Stimulated activated CD8-positive, alpha-beta memory T cell treated with anti-CD3 and anti-CD28 coated beads, Interleukin-15, amount 100 ng/mL, for 4 hours (primary cell): ENCODE results near the gene BICDL1.

Experiments used
- DNase-seq, 2 donors: peaks; one replicate each; pipeline ENCODE4 v3.0.0-alpha.2; 2020; ENCODE audit warnings: low read depth in 2 of 2

BICDL1 gene

DNA sequence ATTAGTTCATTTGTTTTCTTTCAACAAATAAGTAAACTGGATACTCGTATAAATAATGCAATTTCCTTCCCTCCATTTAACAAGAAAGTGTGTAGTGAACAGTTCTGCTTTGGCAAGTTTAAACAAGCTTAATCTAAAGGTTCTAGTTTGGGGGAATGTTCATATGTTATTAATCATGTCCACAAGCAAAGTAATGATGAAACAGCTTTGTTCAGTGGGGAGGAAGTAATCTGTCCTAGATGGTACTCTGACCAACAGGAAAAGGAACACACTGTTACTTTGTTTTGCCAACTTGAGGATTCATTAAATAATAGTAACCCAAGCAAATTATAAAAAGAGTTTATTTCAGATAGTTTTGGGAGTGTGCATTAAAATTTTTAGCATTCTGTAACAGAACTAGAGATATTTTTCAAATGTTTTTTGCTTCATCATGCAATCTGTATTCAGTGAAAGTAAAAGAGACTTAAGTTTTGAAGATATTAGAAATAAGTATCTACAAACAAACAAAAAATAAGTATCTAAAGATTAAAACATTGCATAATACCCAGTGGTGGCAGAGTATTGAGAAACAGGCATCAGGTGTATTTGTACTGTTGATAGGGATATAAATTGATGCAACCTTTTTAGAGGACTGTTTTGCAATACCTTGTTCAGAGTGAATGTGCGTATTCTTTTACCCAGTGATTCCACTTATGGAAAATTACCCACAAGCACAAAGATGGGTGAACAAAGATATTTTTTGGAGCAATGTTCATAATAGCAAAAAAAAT lies 66.4 kb downstream of the BICDL1 start:
- no peak for DNase-seq

DNA sequence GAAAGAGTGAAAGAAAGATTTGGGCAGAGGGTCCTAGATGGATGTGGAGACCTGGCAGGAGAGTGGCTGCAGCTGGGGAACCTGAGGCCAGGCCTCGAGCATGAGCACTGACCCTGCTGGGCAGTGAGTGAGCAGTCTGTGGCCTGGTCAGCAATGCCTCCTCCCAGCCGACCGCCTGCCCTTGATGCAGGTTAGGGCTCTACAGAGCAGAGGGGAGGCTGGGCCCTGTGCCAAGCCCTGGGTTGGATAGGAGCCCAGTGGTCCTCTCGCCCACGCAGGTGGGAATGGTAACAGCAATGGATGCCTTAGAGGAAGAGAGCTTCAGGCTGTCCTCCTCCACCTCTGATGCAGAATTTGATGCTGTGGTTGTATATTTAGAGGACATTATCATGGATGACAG lies 67.7 kb downstream of the BICDL1 start:
- no peak for DNase-seq

DNA sequence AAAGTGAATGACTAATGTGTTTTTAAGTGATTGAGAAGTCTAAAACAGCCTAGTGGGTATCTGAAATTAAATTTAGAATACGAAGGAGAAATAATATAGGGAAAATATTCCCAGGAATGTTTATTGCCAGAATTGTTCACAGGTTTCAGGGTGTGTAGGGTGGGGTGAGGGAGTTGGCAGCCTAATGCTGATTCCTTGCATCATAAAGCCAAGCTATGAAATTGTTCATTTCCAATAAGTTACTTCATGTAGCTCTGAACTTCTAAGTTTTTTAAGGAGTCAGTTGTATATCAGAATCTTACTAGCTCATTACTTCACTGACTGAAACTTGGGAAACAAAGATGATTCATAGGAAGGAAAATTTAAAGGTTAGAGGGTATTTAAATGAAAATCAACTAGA lies 71.2 kb downstream of the BICDL1 start:
- DNase-seq = no peak

DNA sequence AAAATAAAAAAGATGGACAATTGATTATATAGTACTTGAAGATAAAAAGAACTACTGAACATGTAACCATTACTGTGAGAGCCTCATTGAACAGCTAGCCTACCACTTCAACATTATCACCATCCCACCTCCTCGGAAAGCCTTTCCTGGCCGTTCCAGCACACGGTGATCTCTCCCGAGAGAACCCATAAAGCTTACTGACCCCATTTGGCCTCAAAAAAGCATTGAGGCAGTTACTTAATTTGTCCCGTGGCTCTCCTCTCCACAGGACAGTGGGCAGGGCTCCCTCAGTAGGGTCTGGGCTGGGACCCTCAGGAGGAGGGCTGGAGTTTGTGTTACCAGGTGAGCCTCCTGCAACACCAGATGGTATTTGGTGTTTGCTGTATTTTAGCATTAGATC lies 71.7 kb downstream of the BICDL1 start:
- DNase-seq = no peak

DNA sequence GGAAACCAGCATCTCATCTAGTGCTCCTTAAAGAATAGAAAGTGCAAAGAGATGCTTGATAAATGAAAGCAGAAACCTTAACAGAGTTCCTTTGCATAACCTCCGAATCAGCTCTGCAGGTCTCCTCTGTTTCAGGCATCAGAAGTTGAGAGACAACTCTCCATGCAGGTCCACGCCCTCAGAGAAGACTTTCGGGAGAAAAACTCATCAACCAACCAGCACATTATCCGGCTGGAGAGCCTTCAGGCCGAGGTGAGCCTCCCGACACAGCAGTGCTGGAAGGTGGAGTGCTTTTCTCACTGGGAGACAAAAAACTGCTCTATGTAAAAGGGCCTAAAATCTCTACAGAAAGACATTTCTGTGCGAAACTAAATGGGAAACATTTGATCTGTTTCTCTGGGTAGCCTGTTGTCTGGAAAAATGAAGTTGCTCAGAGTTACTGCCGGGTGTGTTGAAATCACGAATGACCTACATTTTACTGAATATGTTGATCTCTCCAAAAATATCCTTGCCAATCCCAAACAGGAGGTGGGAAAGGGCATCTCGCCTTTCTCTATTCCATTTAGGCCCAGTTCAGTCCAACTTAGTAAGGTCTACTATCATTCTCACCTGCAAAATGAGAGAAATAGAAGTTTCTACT lies 72.7 kb downstream of the BICDL1 start:
- DNase-seq = no peak

DNA sequence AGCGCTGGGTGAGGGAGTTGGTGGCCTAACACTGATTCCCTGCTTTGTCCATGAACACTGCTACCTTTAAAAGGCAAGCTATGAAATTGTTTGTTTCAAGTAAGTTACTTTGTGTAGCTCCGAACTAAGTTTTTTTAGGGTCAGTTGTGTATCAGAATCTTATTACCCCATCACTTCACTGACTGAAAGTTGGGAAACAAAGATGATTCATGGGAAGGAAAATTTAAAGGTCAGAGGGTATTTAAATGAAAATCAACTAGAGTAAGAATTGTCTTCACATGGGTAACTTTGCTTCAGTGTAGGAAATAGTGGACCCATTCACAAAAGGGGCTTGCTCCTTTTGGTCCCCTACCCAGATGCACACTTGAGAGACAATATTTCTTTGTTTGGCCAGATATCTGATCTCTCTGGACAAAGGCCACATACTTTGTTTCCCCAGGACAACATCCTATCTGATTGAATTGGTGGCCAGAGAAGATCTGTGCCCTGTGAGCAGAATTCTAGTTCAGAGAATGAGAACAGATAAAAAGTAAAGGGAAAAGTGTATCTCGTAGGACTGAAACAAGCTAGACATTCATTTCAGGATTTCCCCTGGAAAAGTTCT lies 74.0 kb downstream of the BICDL1 start:
- DNase-seq = no peak

DNA sequence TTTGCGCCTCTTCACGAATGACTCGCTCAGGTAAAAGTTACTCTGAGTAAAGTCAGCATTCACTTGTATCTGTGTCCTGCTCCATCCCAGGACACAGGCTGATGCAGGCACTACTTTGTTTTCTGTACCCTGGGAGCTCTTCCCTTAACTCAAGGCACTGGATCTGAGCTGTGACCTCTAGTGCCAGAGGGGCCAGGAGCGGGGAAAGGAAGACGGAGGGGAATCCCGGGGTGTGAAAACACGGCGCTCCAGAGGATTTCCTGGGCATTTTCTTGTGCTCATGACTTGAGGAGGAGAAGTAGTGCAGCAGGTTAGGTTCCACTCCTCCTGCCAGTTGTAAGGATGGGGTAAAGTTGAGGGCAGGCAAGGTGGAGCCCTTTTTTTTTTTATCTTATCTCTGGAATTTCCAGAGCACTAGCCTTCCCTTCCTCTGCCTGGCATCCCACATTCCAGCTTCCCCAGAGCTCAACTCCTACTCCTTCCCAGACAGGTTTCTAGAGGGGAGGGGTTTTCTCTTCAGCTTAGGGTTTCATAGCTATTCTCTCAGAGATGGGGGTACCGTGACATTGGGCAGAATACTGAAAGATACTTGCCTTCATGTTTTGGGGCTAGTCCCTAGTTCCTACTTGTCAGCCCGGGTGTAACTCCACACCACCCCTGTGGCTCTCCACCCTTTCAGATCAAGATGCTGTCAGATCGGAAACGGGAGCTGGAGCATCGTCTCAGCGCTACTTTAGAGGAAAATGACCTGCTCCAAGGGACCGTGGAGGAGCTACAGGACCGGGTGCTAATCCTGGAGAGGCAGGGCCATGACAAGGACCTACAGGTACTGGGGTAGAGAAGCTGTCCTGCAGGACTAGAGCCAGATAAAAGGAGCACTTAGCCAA lies 75.3 kb downstream of the BICDL1 start:
- no peak for DNase-seq

DNA sequence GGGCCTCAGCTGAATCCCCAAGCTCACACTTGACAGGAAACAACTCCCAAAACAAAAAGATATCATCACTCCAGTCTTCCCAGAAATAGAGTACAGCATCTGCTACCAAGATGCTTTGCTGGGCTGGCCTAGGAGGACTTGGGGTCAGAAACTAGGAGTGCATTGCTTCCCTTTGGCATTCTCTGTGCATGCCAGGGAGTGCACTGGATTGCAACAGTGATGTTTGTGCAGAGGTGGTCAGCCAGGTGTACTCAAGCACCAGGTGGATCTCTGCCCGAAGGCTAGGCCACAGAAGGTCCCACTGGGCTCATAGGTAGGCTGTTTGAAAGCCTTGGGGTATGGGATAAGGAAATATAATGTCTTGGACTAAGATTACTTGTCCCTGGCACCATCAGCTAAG lies 76.4 kb downstream of the BICDL1 start:
- DNase-seq = no peak

DNA sequence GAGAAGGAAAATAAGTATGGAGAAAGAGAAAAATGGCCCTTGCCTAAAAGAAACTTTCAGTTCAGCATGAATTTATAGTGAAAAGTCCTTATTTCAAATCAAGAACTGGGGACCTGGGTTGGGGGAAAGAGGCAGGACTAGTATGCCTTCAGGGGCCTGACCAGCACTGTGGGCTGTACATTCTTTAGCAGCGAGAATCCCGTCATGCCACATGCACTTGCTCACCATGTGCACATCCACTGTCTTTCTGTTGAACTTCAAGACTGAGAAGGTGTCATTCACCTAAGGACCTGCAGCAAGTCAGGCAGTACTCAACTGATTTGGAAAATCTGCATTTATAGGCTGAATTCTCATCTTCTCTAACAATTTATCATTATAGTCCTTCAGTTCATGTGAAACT lies 77.3 kb downstream of the BICDL1 start:
- DNase-seq = no peak

DNA sequence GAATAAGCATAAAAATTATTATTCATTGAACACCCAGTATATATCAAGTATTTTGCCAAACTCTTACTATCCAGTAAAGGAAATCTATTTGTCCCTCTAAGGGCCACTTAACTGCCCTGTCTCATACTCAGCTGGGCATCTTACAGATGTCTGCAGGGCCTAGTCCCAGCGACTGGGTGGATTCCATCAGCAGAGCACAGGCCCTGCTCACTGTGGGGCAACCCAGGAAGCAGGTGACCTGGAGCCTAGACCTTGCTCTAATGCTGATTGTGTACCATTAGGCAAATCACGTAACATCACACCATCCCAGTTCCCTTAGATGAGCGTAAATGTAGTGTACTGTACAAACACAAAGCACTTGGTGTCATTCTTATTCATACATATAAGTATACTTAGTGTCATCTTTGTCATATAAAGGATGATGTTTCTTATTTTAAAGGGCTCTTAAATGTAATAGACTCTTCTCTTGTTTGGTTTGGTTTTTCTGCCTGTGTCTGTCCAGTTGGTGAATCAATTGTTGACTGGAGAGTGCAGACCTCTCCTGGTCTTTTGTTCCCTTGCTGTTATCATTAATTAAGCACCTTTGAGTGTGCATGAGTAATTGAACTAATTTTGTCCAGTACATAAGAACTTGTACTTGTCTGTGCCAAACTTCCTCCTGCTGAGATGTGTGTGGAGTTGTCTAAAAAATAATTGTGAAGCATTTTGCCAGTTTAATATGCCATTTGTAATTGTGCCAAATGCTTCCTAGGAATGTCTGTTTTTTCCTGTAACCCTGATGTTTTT lies 78.2 kb downstream of the BICDL1 start:
- DNase-seq = no peak

DNA sequence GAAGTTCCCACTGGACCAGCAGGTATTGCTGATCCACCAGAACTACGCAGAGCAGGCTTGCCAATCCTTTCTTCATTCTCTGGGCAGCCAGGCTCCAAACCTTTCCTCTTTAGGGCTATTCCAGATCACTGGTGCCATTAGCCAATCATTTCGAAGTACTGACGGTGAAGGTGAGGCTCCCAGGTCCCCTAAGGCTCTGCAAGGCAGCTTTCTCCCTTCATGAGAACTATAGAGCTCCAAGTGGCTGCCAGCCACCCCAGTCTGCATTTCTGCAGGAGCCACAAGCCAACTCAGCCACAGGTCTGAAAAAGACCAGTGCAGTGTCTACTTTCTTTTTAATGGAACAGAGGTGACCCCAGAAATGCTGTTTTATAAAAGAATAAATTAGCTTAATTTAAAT lies 78.9 kb downstream of the BICDL1 start:
- DNase-seq = no peak

DNA sequence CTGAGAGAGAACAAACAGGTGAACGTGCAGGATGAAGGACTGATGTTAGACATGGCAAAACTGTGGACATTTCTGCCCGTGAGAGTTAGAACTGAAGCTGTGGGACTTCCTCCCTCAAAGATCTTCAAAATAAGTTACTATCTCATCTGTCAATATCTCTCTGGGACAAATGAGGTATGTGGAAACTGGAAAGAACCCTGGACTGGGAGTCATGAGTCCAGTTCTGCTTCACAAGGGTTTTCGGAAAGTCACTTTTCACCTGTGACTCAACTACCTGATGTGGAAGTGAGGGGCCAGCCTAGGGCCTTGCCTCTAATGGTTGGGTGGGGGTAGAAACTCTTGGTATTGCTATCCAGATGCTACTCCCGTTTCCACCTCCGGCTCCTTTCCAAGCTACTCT lies 80.2 kb downstream of the BICDL1 start:
- no peak for DNase-seq

DNA sequence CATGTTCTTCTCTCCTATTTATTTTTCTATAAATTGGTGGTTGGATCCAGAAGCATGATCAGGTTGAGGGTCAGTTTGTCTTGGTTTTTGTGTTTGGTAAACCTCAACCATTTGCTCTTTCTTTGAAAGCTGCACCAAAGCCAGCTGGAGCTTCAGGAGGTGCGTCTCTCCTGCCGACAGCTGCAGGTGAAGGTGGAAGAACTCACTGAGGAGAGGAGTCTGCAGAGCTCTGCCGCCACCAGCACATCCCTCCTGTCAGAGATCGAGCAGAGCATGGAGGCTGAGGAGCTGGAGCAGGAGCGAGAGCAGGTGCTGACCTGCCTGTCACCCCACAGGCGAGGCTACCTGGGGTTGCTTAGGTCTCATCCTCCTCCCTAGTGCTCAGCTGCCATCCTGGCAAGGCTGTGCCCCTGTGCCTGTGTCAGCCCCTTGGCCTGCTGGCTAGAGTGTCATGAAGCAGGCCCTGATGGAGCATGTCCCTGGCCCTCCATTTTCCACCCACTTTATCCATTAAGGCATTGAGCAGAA lies 82.5 kb downstream of the BICDL1 start:
- no peak for DNase-seq

DNA sequence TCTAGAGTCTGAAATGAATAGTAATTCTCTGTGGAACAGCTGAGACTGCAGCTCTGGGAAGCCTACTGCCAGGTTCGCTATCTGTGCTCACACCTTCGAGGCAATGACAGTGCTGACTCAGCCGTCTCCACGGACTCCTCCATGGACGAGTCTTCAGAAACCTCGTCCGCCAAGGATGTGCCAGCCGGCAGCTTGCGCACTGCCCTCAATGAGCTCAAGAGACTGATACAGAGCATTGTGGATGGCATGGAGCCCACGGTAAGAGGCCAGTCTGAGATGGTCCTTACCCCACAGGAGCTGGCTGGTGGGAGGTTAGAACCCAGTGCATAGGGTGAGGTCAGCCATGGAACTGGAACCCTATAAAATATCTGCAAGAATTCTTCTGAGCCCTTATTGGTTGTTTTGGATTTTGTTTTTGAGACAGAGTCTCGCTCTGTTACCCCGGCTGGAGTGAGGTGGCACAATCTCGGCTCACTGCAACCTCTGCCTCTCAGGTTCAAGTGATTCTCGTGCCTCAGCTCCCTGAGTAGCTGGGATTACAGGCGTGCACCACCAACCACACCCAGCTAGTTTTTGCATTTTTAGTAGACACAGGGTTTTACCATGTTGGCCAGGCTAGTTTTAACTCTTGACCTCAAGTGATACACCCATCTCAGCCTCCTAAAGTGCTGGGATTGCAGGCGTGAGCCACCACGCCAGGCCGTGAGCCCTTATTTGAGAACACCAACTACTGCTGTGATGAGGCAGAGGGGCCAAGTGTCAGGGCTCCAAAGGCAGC lies 83.6 kb downstream of the BICDL1 start:
- no peak for DNase-seq

DNA sequence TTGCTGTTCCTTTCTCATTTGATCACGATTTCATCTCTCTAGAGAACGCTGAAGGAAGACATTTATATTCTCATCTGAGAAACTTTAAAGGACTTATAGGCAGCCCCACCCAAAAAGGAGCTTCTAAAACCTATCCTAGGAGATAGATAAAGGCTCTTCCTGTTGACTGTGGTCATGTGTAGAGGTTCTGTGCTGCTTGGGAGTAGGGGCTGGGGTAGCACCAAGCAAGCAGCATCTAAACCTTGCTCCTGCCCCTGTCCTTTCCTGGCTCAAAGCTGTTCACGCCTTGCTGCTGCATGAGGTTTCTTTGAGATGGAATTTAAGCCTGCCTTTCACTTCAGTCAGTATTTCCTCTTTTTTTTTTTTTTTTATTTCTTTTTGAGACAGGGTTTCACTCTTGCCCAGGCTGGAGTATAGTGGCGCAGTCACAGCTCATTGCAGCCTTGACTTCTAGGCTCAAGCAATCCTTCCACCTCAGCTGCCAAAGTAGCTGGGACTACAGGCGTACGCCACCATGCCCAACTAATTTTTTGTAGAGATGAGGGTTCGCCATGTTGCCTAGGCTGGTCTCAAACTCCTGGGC lies 86.1 kb downstream of the BICDL1 start:
- DNase-seq = no peak

DNA sequence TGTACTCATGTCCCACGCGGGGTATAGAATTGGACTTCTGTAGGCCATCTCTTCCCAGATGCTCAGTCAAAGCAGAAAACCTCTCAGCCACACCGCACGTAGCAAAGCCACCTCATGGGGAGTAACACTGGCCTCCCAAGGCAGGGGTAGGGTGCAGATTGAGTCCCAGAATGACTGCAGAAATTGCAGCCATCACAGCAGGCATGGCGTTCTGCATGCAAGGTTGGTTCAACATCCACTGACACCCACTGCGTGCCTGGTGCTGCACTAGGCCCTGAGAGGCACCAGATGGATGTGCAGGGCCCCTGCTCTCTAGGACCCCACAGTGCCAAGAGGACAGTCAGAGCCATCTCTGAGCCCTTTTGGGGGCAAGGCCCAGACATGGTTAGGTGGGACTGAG lies 87.6 kb downstream of the BICDL1 start:
- no peak for DNase-seq

DNA sequence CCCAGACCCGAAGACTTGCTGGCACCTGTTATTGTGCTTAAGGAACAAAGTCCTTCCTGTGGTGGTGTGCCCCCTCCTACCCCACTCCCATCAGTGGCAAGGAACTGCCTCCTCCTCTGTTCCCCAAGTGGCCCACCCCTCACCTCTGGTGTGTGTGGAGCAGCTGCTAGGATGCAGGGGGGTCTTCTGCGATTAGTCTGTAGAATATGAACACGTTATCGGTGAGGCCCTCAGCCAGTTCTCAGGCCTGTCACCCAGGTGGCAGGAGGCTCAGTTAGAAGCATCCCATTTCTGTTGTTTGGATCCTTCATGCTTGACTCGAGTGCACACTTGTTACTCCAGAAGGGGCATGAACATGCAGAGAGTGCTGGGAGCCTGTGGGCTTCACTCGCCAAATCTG lies 88.2 kb downstream of the BICDL1 start:
- no peak for DNase-seq

DNA sequence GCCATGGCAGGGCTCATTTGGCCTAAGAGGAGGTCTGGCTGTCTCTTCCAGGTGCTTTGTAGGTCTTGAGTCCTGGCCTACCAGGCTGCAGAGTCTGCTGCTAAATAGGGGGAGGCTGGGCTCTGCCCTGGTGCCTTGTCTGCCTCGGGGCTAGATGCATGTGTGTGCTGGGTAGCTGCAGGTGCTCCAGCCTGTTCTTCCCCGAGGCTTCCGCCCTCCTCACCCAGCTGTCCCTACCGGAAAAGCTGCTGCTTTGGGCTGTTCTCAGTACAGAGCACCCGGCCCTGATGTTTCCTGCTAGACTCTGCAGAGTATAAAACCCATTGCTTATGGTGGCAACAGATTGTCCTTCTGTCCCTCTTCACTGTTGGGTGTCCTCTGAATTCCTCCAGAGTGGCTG lies 89.8 kb downstream of the BICDL1 start:
- no peak for DNase-seq

DNA sequence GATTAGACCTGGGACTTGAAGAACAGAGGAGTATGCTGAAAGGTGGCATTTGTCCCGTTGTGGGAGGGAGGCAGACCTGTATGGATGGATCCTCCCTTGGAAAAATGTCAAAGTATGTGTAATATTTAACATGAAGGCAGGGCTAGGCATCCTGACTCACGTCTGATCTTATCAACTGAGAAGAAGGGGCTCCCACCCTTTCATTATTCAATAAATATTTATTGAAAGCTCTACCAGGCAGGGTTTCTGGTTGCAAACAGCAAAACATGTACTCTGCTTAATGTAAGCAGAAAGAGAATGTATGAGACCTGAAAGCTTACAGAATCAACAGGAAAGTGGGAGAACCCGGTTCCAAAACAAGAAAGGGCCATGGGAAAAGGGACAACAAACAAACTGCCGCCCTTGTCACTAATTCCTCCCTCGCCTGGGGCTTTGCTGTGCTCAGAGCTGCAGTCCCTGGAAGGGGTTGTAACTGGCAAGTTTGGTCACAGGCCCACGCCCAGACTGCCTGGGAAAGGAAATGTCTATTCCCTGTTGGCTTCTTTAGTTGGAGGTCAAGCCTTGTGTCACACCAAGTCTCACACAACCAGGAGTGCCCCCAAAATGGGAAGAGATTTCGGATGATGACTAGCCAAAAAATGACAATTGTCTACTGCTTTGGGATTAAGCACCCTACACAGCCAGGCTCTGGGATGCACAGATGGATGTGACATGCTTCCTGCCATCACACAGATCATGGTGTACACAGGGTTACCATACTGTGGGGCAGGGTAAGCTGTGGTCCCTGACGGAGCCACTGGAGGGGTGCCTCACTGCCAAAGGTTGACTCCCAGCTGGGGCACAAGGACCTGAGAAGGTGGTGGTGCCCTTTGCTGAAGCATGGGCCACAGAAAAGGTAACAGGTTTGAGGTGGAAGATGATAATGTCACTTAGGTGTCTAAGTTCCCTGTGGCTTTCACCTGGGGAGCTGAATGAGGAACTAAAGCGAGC lies 90.7 kb downstream of the BICDL1 start:
- DNase-seq = no peak
